Caco-2 (cell line): Measurements from ENCODE around the gene PCNX1. TPM values are rescaled to one million over a fixed set of nuclear protein-coding genes. Genes with fewer than 3 reads are reported as not detected.

Experiments
- BruUV-seq: library from RNA; stranded (reverse); fragments of 400-500 nt; replicated peaks from 2 replicates; lab custom pipeline; 2021; lab: Mats Ljungman, UMichigan
- CTCF ChIA-PET: fragments of 300-600 bp; sonication (Branson Sonifier 250); formaldehyde crosslinking; loops from one replicate; lab custom pipeline; 2022; ENCODE audit warnings: antibody characterized with exemption; lab: Charles Lee
- POLR2A ChIA-PET: fragments of 300-600 bp; sonication (Branson Sonifier 250); formaldehyde crosslinking; loops from one replicate; lab custom pipeline; 2022; ENCODE audit warnings: antibody characterized with exemption; lab: Charles Lee
- DNase-seq, 2 experiments: peaks; one replicate each; pipeline versions ENCODE4 v3.0.0 to v3.0.0-alpha.2; 2020 to 2022
- H3K27me3 ChIP-seq: replicated peaks from 2 replicates; pipeline ENCODE4 v1.6.0; 2011; ENCODE audit warnings: low read length; ENCODE audit not compliant: control insufficient read depth, insufficient read depth
- H3K36me3 ChIP-seq: 2 replicates; pipeline ENCODE4 v1.5.1; 2011; ENCODE audit warnings: low read length; ENCODE audit not compliant: control insufficient read depth, insufficient read depth
- H3K4me1 ChIP-seq: fragments of 250-450 bp; sonication (Bioruptor Pico); 2 replicates; pipeline ENCODE4 v1.5.1; 2020; ENCODE audit warnings: mild to moderate bottlenecking
- H3K4me3 ChIP-seq: 2 replicates; pipeline ENCODE4 v1.5.1; 2011; ENCODE audit warnings: low read depth, mild to moderate bottlenecking, control low read depth, low read length
- H3K9me3 ChIP-seq: fragments of 250-450 bp; sonication (Bioruptor Pico); 2 replicates; pipeline ENCODE4 v1.5.1; 2020; ENCODE audit warnings: mild to moderate bottlenecking, moderate library complexity
- H3K27ac Mint-ChIP-seq: one replicate; pipeline ENCODE4 v1.8.0; 2022; ENCODE audit warnings: mixed read lengths; ENCODE audit not compliant: unreplicated experiment
- H3K27me3 Mint-ChIP-seq: one replicate; pipeline ENCODE4 v1.8.0; 2022; ENCODE audit warnings: mixed read lengths; ENCODE audit not compliant: insufficient read depth, unreplicated experiment
- H3K36me3 Mint-ChIP-seq: one replicate; pipeline ENCODE4 v1.8.0; 2022; ENCODE audit warnings: mild to moderate bottlenecking, mixed read lengths; ENCODE audit not compliant: insufficient read depth, unreplicated experiment
- H3K4me1 Mint-ChIP-seq: one replicate; pipeline ENCODE4 v1.8.0; 2022; ENCODE audit warnings: low read depth, mixed read lengths; ENCODE audit not compliant: unreplicated experiment
- H3K4me3 Mint-ChIP-seq: one replicate; pipeline ENCODE4 v1.8.0; 2022; ENCODE audit warnings: mild to moderate bottlenecking, moderate library complexity, mixed read lengths; ENCODE audit not compliant: unreplicated experiment
- H3K9me3 Mint-ChIP-seq: one replicate; pipeline ENCODE4 v1.8.0; 2022; ENCODE audit warnings: mixed read lengths; ENCODE audit not compliant: unreplicated experiment
- CTCF ChIP-seq, 2 experiments: fragments of 200-600 bp in 1 of 2; IDR thresholded peaks; 1 replicate in 1 of 2; 2 replicates in 1 of 2; pipeline versions ENCODE4 v1.5.1 to v1.8.0; 2011 to 2022; ENCODE audit warnings: antibody characterized with exemption in 1 of 2, control low read depth in 1 of 2, inconsistent platforms in 1 of 2, low read depth in 1 of 2, low read length in 1 of 2, mild to moderate bottlenecking in 1 of 2, moderate library complexity in 1 of 2; ENCODE audit not compliant: insufficient read depth in 1 of 2, severe bottlenecking in 1 of 2, unreplicated experiment in 1 of 2
- intact Hi-C: fragments of 100-400 bp; cut with micrococcal nuclease; formaldehyde crosslinking; loops from one replicate; pipeline ENCODE4 v1.10.0; 2022; ENCODE audit not compliant: unreplicated experiment
- total RNA-seq: library from RNA; stranded (reverse); gene quantifications from 2 replicates; pipeline ENCODE4 v1.2.3, GENCODE V29; 2022

The PCNX1 gene
- total RNA-seq, 1 experiment from 2014 or later = 29.0 TPM

- Histone ChIP-seq H3K27me3 (no peaks in the 10 kb centered on the region), H3K9me3 (no peaks in the 10 kb centered on the region), H3K36me3 (no peaks in the 10 kb centered on the region), H3K4me1 (no peaks in the 10 kb centered on the region), H3K4me3 (no peak overlapping the region)
- no peaks in the 10 kb centered on the region for H3K36me3 Mint-ChIP-seq
- no peak overlapping the region for H3K4me3 Mint-ChIP-seq
- TF ChIP-seq CTCF (IDR thresholded peaks at IDR 0.05; ENCODE audit: insufficient read depth in 1 of 2, low read depth in 1 of 2, low read length in 1 of 2, severe bottlenecking in 1 of 2, unreplicated experiment in 1 of 2) = no peak
- no TSS peak for BruUV-seq
- no peaks in the 10 kb centered on the region for H3K27me3 Mint-ChIP-seq
- H3K9me3 Mint-ChIP-seq = no peaks in the 10 kb centered on the region
- no peak overlapping the region for H3K27ac Mint-ChIP-seq
- DNase-seq = no peak
- ChIA-PET CTCF (interaction anchor here (0.6 kb wide), 1 partner anchor 137 kb away, joined by 4 read pairs; no protein-coding TSS in a partner anchor), POLR2A (no interaction called here)
- H3K4me1 Mint-ChIP-seq = no peaks in the 10 kb centered on the region
- intact Hi-C loops = no loop called here
Measured at GRCh38 chr14:70962935-70963334, 55.7 kb downstream of the PCNX1 start.

DNA sequence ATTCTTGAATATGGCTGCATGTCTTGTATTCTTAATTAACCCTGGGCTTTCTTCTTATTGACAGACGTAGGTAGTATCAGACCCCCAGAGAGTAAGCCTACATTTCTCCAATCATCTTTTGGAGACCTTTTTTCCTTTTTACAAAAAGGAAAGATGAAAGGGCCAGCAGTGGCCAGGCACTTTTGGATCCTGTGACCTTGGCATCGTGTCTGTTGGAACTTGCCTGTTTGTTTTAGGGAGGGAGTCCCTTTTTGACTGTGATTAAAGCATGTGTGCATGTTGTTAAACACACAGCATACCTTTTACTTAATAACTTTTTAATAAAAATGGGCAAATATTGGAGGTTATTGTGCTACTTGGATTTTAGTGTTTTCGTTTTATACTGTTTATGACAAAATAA is 57.2 kb downstream of the PCNX1 start:
- Histone ChIP-seq H3K36me3 (no peaks in the 10 kb centered on the region), H3K9me3 (no peaks in the 10 kb centered on the region), H3K27me3 (no peaks in the 10 kb centered on the region), H3K4me1 (no peaks in the 10 kb centered on the region), H3K4me3 (no peak overlapping the region)
- Mint-ChIP-seq H3K27me3 (no peaks in the 10 kb centered on the region), H3K27ac (no peak overlapping the region), H3K4me1 (no peaks in the 10 kb centered on the region), H3K36me3 (no peaks in the 10 kb centered on the region), H3K4me3 (no peak overlapping the region), H3K9me3 (no peaks in the 10 kb centered on the region)
- CTCF ChIA-PET = no interaction called here
- DNase-seq = no peak
- intact Hi-C loops = no loop called here
- no TSS peak for BruUV-seq
- POLR2A ChIA-PET = no interaction called here
- no peak for TF ChIP-seq CTCF (IDR thresholded peaks at IDR 0.05; ENCODE audit: insufficient read depth in 1 of 2, low read depth in 1 of 2, low read length in 1 of 2, severe bottlenecking in 1 of 2, unreplicated experiment in 1 of 2)

- CTCF ChIA-PET = interaction anchor here (1.3 kb wide), 1 partner anchor 64 kb away, joined by 6 read pairs; the partner anchor contains the start of gene PCNX1
- DNase-seq = no peak
- BruUV-seq = no TSS peak
- H3K9me3 Mint-ChIP-seq = no peaks in the 10 kb centered on the region
- intact Hi-C loops = no loop called here
- no peaks in the 10 kb centered on the region for H3K36me3 ChIP-seq
- H3K4me3 ChIP-seq = no peak overlapping the region
- H3K27ac Mint-ChIP-seq = no peak overlapping the region
- H3K36me3 Mint-ChIP-seq = no peaks in the 10 kb centered on the region
- TF ChIP-seq CTCF (IDR thresholded peaks at IDR 0.05; ENCODE audit: insufficient read depth in 1 of 2, low read depth in 1 of 2, low read length in 1 of 2, severe bottlenecking in 1 of 2, unreplicated experiment in 1 of 2) = no peak
- H3K27me3 ChIP-seq = no peaks in the 10 kb centered on the region
- H3K4me1 ChIP-seq = no peaks in the 10 kb centered on the region
- no peaks in the 10 kb centered on the region for H3K4me1 Mint-ChIP-seq
- H3K4me3 Mint-ChIP-seq = no peak overlapping the region
- no peaks in the 10 kb centered on the region for H3K9me3 ChIP-seq
- POLR2A ChIA-PET = no interaction called here
- H3K27me3 Mint-ChIP-seq = no peaks in the 10 kb centered on the region
Measured at GRCh38 chr14:70971560-70971959, 64.3 kb downstream of the PCNX1 start.
